HCT116 (cell line): Measurements from ENCODE around the gene E2F6. TPM values are rescaled to one million over a fixed set of nuclear protein-coding genes. Genes with fewer than 3 reads are reported as not detected.

ENCODE experiments used
- ATAC-seq: fragments of 200-7000 bp; cut with Tn5 transposase; 2 replicates; pipeline ENCODE4 v1.9.1; 2020; ENCODE audit warnings: mild to moderate bottlenecking, moderate library complexity
- BruUV-seq: library from RNA; stranded (reverse); fragments of 400-500 nt; replicated peaks from 2 replicates; lab custom pipeline; 2021; lab: Mats Ljungman, UMichigan
- CTCF ChIA-PET: fragments of 300-600 bp; sonication (Branson Sonifier 250); formaldehyde crosslinking; loops from one replicate; lab custom pipeline; 2021; ENCODE audit warnings: antibody characterized with exemption; lab: Charles Lee
- POLR2A ChIA-PET: fragments of 300-600, 350-600 bp; sonication (Branson Sonifier 250); formaldehyde crosslinking; loops from one replicate; lab custom pipeline; 2021; ENCODE audit warnings: antibody characterized with exemption; lab: Charles Lee
- RAD21 ChIA-PET, 2 experiments: fragments of 300-600 bp; sonication (Branson Sonifier 250); formaldehyde crosslinking; loops; one replicate each; lab custom pipeline; 2023; ENCODE audit warnings: low total read pairs in 2 of 2; ENCODE audit not compliant: uncharacterized antibody in 2 of 2, unreplicated experiment in 2 of 2, low non-redundant PET in 1 of 2; lab: Charles Lee
- DNase-seq: peaks from one replicate; pipeline ENCODE4 v3.0.0-alpha.2; 2010; ENCODE audit warnings: low read depth, low spot score
- H2AFZ ChIP-seq: fragments of 200-600 bp; shearing (Covaris generic), sonication (generic); 2 replicates; pipeline ENCODE4 v1.6.1; 2017; ENCODE audit warnings: low read depth, mixed run types, mixed read lengths, antibody characterized with exemption, low read length; ENCODE audit not compliant: poor library complexity, severe bottlenecking
- H3K27ac ChIP-seq: 2 replicates; pipeline ENCODE4 v1.5.1; 2012; ENCODE audit warnings: low read depth, low read length
- H3K27me3 ChIP-seq: fragments of 200-600 bp; sonication (generic); 2 replicates; pipeline ENCODE4 v1.6.1; 2016; ENCODE audit warnings: mixed run types, low read length, mixed read lengths; ENCODE audit not compliant: insufficient read depth
- H3K36me3 ChIP-seq, 2 experiments: fragments of 200-500 bp in 1 of 2; fragments of 200-600 bp in 1 of 2; sonication (Bioruptor generic) in 1 of 2; sonication (generic) in 1 of 2; 2 replicates each; pipeline versions ENCODE4 v1.5.1 to v1.6.1; 2014 to 2016; ENCODE audit warnings: low read length in 2 of 2, inconsistent platforms in 1 of 2, mixed read lengths in 1 of 2, mixed run types in 1 of 2; ENCODE audit not compliant: insufficient read depth in 2 of 2, control insufficient read depth in 1 of 2
- H3K4me1 ChIP-seq, 2 experiments: fragments of 200-600 bp in 1 of 2; sonication (generic) in 1 of 2; 2 replicates each; pipeline versions ENCODE4 v1.5.1 to v1.6.1; 2012 to 2017; ENCODE audit warnings: low read length in 2 of 2, inconsistent platforms in 1 of 2, mild to moderate bottlenecking in 1 of 2, mixed read lengths in 1 of 2, mixed run types in 1 of 2, moderate library complexity in 1 of 2; ENCODE audit not compliant: insufficient read depth in 2 of 2, control insufficient read depth in 1 of 2
- H3K4me2 ChIP-seq: fragments of 200-600 bp; sonication (generic); 2 replicates; pipeline ENCODE4 v1.6.1; 2017; ENCODE audit warnings: mixed run types, low read length, mixed read lengths
- H3K4me3 ChIP-seq, 2 experiments: fragments of 200-600 bp in 1 of 2; sonication (generic) in 1 of 2; replicated peaks in 1 of 2; 2 replicates each; pipeline ENCODE4 v1.5.1; 2011 to 2016; ENCODE audit warnings: low read length in 2 of 2, control low read depth in 1 of 2, low read depth in 1 of 2, mild to moderate bottlenecking in 1 of 2, mixed read lengths in 1 of 2, mixed run types in 1 of 2
- H3K79me2 ChIP-seq: fragments of 200-600 bp; sonication (generic); 2 replicates; pipeline ENCODE4 v1.6.1; 2017; ENCODE audit warnings: mild to moderate bottlenecking, mixed run types, low read length, moderate library complexity, mixed read lengths; ENCODE audit not compliant: insufficient read depth
- H3K9ac ChIP-seq: fragments of 200-600 bp; sonication (generic); 2 replicates; pipeline ENCODE4 v1.6.1; 2016; ENCODE audit warnings: low read length, mixed read lengths
- H3K9me2 ChIP-seq: fragments of 200-600 bp; sonication (generic), shearing (Covaris generic); 2 replicates; pipeline ENCODE4 v1.6.1; 2017; ENCODE audit warnings: mixed run types, mild to moderate bottlenecking, moderate library complexity; ENCODE audit not compliant: insufficient read depth
- H3K9me3 ChIP-seq, 2 experiments: fragments of 200-500 bp in 1 of 2; fragments of 200-600 bp in 1 of 2; sonication (Bioruptor generic) in 1 of 2; sonication (generic) in 1 of 2; 2 replicates each; pipeline ENCODE4 v1.6.1; 2014 to 2017; ENCODE audit warnings: low read length in 2 of 2, mixed read lengths in 2 of 2, inconsistent platforms in 1 of 2, low read depth in 1 of 2, mild to moderate bottlenecking in 1 of 2, mixed run types in 1 of 2, moderate library complexity in 1 of 2; ENCODE audit not compliant: control insufficient read depth in 1 of 2, insufficient read depth in 1 of 2
- H4K20me1 ChIP-seq: fragments of 200-600 bp; sonication (generic), shearing (Covaris generic); 2 replicates; pipeline ENCODE4 v1.6.1; 2017; ENCODE audit warnings: mixed run types, mild to moderate bottlenecking, moderate library complexity; ENCODE audit not compliant: insufficient read depth
- EGR1 ChIP-seq: IDR thresholded peaks from 2 replicates; pipeline ENCODE4 v1.6.1; 2012; ENCODE audit warnings: low read depth
- ELF1 ChIP-seq: IDR thresholded peaks from 2 replicates; pipeline ENCODE4 v1.6.1; 2012; ENCODE audit warnings: low read depth, borderline replicate concordance
- EZH2 ChIP-seq: fragments of 200-600 bp; sonication (generic); IDR thresholded peaks from 2 replicates; pipeline ENCODE4 v1.6.1; 2017; ENCODE audit warnings: antibody characterized with exemption, mixed run types
- FOSL1 ChIP-seq: IDR thresholded peaks from 2 replicates; pipeline ENCODE4 v1.6.1; 2012; ENCODE audit warnings: low read depth
- POLR2A ChIP-seq: IDR thresholded peaks from 2 replicates; pipeline ENCODE4 v1.7.0; 2011; ENCODE audit warnings: borderline replicate concordance; ENCODE audit not compliant: insufficient read depth, insufficient read length; ENCODE audit errors: extremely low read depth
- ZNF274 ChIP-seq: fragments of 200-500 bp; sonication (Bioruptor generic); IDR thresholded peaks from 2 replicates; pipeline ENCODE4 v1.6.1; 2014; ENCODE audit warnings: mild to moderate bottlenecking, low read depth, low read length, inconsistent platforms
- intact Hi-C: fragments of 100-400 bp; cut with micrococcal nuclease; formaldehyde crosslinking; loops from 2 replicates; pipeline ENCODE4 v1.10.0; 2022
- total RNA-seq: library from RNA; stranded (reverse); gene quantifications from one replicate; pipeline ENCODE4 v1.2.1, GENCODE V29; 2021; ENCODE audit not compliant: unreplicated experiment

The E2F6 gene
- total RNA-seq, 1 experiment from 2014 or later: 22.8 TPM

GRCh38 chr2:11435036-11435435 lies 30.9 kb downstream of the E2F6 start:
- BruUV-seq: no TSS peak
- ATAC-seq (no peak), DNase-seq (no peak)
- Histone ChIP-seq H3K4me3 (no peak overlapping the region), H3K36me3 (0 out of 4 replicates have a peak, but pooled peaks cover 0 to 6% of the 10 kb centered on the region in 2 experiments), H3K27ac (no peak overlapping the region), H2AFZ (no peak overlapping the region), H3K27me3 (no peaks in the 10 kb centered on the region), H3K4me2 (no peak overlapping the region), H3K79me2 (no peaks in the 10 kb centered on the region), H3K9me2 (no peaks in the 10 kb centered on the region), H3K9me3 (no peaks in the 10 kb centered on the region), H4K20me1 (no peaks in the 10 kb centered on the region), H3K4me1 (no peaks in the 10 kb centered on the region), H3K9ac (no peak overlapping the region)
- CTCF ChIA-PET: interaction anchor here (1.8 kb wide), 1 partner anchor 23 kb away, joined by 3 read pairs; no protein-coding TSS in a partner anchor
- intact Hi-C loops: no loop called here
- TF ChIP-seq EGR1: no peak
- TF ChIP-seq EZH2: no peak
- no peak for TF ChIP-seq ZNF274
- no peak for TF ChIP-seq ELF1
- TF ChIP-seq POLR2A: no peak
- RAD21 ChIA-PET: no interaction called here
- POLR2A ChIA-PET: no interaction called here

GRCh38 chr2:11434443-11434842 lies 31.5 kb downstream of the E2F6 start:
- no peak for DNase-seq
- CTCF ChIA-PET: no interaction called here
- TF ChIP-seq FOSL1: no peak
- H3K4me1 ChIP-seq: no peaks in the 10 kb centered on the region
- intact Hi-C loops: no loop called here
- H3K36me3 ChIP-seq: 0 out of 4 replicates have a peak, but pooled peaks cover 0 to 6% of the 10 kb centered on the region in 2 experiments
- H3K4me3 ChIP-seq: no peak overlapping the region
- ATAC-seq: no peak
- no TSS peak for BruUV-seq
- H4K20me1 ChIP-seq: no peaks in the 10 kb centered on the region
- H3K9me3 ChIP-seq: no peaks in the 10 kb centered on the region
- H3K79me2 ChIP-seq: no peaks in the 10 kb centered on the region
- H3K9me2 ChIP-seq: no peaks in the 10 kb centered on the region
- no peak overlapping the region for H3K27ac ChIP-seq
- POLR2A ChIA-PET: no interaction called here
- RAD21 ChIA-PET: no interaction called here
- no peak overlapping the region for H3K4me2 ChIP-seq
- no peaks in the 10 kb centered on the region for H3K27me3 ChIP-seq
- H3K9ac ChIP-seq: no peak overlapping the region
- no peak overlapping the region for H2AFZ ChIP-seq
